NCI-H2081 treated with DMSO at 0.1 percent for 48 hours (cell line): Measurements from ENCODE around the gene NFIA.
A peak's percentile ranks its signal among the peaks of the same experiment; 100 is the strongest.

Source experiments
- DNase-seq: peaks from one replicate; lab custom pipeline; 2025; lab: John Stamatoyannopoulos, UW

The NFIA gene

GRCh38 chr1:61215676-61216289, 133.4 kb downstream of the NFIA start:
- no peak for DNase-seq

- peak; percentile 44 for DNase-seq
Measured at GRCh38 chr1:61220536-61220935, 138.2 kb downstream of the NFIA start.

- DNase-seq: no peak
Measured at GRCh38 chr1:61221642-61222041, 139.3 kb downstream of the NFIA start.

- DNase-seq: no peak
Measured at GRCh38 chr1:61222240-61222639, 139.9 kb downstream of the NFIA start.

- no peak for DNase-seq
Measured at GRCh38 chr1:61223140-61223539, 140.8 kb downstream of the NFIA start.

GRCh38 chr1:61224609-61225008, 142.2 kb downstream of the NFIA start:
- no peak for DNase-seq

- DNase-seq: no peak
Measured at GRCh38 chr1:61225478-61225877, 143.1 kb downstream of the NFIA start.

GRCh38 chr1:61226791-61227567, 144.6 kb downstream of the NFIA start:
- peak; percentile 51 for DNase-seq

GRCh38 chr1:61227857-61228550, 145.6 kb downstream of the NFIA start:
- no peak for DNase-seq

- DNase-seq: no peak
Measured at GRCh38 chr1:61230523-61230922, 148.2 kb downstream of the NFIA start.

- DNase-seq: no peak
Measured at GRCh38 chr1:61231795-61232194, 149.4 kb downstream of the NFIA start.

GRCh38 chr1:61233121-61233660, 150.8 kb downstream of the NFIA start:
- no peak for DNase-seq

GRCh38 chr1:61234587-61234919, 152.2 kb downstream of the NFIA start:
- DNase-seq: no peak

- DNase-seq: no peak
Measured at GRCh38 chr1:61237147-61237546, 154.8 kb downstream of the NFIA start.

GRCh38 chr1:61237659-61238358, 155.4 kb downstream of the NFIA start:
- no peak for DNase-seq

- no peak for DNase-seq
Measured at GRCh38 chr1:61238359-61238665, 156.0 kb downstream of the NFIA start.

- no peak for DNase-seq
Measured at GRCh38 chr1:61240878-61241277, 158.5 kb downstream of the NFIA start.

- DNase-seq: no peak
Measured at GRCh38 chr1:61241411-61241838, 159.1 kb downstream of the NFIA start.

- DNase-seq: no peak
Measured at GRCh38 chr1:61241973-61242381, 159.6 kb downstream of the NFIA start.

- DNase-seq: peak; percentile 71
Measured at GRCh38 chr1:61244114-61244513, 161.8 kb downstream of the NFIA start.

GRCh38 chr1:61245696-61246400, 163.5 kb downstream of the NFIA start:
- no peak for DNase-seq
